GM13976 (cell line): ENCODE data around the gene HSP90AB1.

Source experiments
- DNase-seq: peaks from one replicate; pipeline ENCODE4 v3.0.0; 2012; ENCODE audit warnings: low spot score
- in situ Hi-C: fragments of 300-500 bp; cut with MboI; formaldehyde crosslinking; loops from one replicate; pipeline ENCODE4 v1.12.0; 2022; ENCODE audit warnings: low sequenced_read_pairs, mixed read lengths, inconsistent platforms; ENCODE audit not compliant: unreplicated experiment
- TF ChIP-seq, protein P1 (sequence below): IDR thresholded peaks from 2 replicates; pipeline ENCODE4 v1.5.1; 2012; ENCODE audit warnings: borderline replicate concordance, mild to moderate bottlenecking; ENCODE audit not compliant: insufficient read depth; ENCODE audit errors: extremely low read depth, missing control alignments, control extremely low read depth

HSP90AB1 gene

DNA sequence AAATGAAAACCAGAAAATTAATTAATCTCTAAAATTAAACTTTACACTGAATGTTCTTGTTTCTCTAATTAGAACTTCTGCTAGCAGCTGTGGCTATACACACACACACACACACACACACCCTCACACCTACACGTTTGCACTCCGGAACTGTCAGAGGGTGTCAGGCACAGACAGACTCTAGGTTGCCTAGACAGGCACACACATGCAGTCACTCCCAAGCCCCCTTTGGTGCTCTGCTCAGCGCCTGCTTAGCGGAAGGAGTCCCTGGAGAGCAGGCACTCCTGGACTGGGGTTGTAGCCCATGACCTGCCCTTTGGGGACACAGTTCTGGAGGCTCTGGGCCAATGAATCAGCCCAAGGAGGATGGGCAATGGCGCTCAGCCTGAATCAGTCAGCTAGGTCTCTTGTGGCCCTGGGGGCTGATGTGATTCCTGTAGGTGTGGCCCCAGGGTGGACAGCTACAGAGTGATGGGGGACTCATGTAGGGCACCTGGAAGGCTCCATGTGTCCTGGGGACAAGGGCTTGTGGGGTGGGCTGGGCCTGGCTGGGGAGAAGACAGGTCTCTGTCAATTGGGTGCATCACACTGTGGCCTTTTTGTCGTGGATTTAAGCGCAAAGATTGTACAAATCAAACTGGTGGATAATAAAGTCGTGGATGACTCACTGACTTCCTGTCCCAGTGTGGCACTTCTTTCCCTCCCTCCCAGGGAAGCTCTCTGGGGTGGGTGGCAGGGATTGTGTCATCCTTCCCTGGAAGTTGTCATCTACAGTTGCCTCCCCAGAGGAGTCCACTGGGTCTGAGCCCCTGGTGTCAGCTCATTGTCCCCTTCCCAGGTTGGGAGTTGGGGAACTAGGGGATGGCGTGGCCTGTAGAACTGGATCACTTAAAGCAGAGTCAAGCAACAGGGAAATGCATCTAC, 32.1 kb downstream of the HSP90AB1 start:
- TF ChIP-seq, protein P1, sequence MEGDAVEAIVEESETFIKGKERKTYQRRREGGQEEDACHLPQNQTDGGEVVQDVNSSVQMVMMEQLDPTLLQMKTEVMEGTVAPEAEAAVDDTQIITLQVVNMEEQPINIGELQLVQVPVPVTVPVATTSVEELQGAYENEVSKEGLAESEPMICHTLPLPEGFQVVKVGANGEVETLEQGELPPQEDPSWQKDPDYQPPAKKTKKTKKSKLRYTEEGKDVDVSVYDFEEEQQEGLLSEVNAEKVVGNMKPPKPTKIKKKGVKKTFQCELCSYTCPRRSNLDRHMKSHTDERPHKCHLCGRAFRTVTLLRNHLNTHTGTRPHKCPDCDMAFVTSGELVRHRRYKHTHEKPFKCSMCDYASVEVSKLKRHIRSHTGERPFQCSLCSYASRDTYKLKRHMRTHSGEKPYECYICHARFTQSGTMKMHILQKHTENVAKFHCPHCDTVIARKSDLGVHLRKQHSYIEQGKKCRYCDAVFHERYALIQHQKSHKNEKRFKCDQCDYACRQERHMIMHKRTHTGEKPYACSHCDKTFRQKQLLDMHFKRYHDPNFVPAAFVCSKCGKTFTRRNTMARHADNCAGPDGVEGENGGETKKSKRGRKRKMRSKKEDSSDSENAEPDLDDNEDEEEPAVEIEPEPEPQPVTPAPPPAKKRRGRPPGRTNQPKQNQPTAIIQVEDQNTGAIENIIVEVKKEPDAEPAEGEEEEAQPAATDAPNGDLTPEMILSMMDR, result no peak
- DNase-seq, result no peak
- in situ Hi-C loops, result no loop called here

DNA sequence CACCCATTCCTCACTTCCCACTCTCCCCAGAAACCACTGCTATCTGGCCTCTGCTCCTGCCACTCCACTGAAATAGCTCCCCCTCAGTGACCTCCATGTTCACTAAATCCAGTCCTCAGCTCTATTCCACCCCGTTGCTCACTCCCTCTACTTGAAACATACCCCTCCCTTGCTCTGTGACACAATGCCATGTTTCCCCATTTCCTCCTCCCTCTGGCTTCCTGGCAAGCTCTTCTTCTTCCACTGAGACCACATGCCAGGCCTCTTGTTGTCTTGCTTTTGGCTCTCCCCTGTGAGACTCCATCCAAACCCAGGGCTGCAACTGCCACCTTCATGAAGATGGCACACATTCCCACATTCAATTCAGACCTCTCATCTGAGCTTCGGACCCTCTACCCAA, 37.2 kb downstream of the HSP90AB1 start:
- DNase-seq, result no peak
- TF ChIP-seq, protein P1, result no peak
- in situ Hi-C loops, result no loop called here

DNA sequence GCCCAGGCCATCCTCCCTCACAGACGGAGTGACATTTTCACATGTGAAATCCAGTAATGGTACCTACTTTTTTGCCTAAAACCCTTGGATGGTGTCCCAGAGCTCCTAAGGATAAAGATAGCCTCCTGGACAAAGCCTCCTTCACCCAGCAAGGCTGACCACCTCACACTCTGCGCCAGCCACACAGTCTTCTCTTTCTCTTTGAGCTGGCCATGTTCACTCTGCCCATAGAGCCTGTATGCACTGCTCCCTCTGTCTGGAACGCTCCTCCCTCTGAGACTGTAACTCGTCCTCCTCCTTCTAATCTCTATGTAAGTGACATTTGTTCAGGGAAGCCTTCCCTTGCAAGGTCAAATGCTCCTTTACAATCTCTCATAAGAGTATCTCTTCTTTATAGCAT, 38.0 kb downstream of the HSP90AB1 start:
- in situ Hi-C loops, result no loop called here
- DNase-seq, result no peak
- TF ChIP-seq, protein P1, result no peak

DNA sequence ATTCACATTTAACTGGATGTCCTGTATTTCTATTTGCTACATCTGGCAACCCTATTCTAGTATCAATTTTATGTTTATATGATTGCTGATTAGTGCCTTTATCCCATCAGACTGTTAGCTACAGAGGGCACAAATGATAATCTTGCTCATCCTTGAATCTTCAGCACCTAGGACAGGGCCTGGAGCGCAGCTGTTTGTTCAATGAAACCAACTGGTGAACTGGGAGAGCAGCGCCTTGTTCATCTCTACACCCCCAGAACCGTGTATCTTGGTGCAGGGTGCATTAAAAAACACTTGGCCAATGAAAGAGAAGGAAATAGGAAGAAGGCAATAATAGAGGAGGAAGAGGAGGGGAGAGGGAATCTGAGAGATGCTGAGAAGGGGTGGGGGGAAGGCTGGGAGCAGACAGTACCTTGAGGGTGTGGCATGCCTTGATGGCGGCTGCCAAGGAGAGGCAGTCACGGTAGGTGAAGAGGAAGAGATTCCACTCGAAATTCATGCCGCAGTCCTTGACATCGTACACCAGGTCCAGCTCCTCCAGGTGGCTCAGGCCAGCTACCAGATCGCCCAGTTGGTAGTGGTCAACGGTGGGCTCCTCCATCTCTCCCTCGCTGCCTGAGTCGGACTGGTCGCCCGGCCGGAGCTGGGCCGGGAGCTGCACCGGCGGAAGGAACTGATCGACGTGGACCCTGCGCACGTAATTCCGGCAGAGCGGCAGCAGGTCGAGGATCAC, 38.8 kb downstream of the HSP90AB1 start:
- in situ Hi-C loops, result no loop called here
- DNase-seq, result no peak
- TF ChIP-seq, protein P1, result no peak

DNA sequence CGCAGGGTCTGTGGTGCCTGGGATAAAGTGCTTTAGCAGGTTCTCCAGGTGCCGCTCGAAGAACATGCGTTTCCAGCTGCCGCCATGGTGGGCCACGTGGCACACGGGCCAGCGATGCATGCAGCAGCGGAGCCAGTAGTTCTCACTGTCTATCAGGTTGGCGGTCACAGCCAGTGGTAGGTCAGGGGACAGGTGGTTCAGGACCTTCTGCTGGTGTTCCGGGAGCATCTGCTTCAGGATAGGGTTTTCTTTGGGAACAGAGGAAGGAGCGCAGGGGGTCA, 39.3 kb downstream of the HSP90AB1 start:
- no peak for DNase-seq
- TF ChIP-seq, protein P1, result no peak
- in situ Hi-C loops, result no loop called here

DNA sequence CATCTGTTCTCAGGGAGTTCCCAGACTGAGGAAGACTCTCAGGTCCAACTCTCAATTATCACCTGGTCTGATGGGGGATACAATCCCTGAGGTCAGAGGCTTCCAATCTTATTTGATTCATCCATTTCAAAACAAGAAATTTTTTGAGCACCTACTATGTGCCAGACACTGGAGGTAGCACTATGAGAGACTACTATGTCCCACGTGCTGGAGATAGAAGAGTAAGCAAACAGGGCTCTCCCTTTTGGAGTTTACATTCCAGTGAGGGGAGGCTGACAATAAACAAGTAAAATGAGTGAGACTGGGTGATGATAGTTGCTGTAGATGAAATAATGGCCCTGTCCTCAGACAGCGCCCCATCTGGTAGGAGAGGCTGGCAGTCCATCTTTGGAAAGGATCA, 39.8 kb downstream of the HSP90AB1 start:
- in situ Hi-C loops, result no loop called here
- TF ChIP-seq, protein P1, result no peak
- no peak for DNase-seq
